HL-60/S4 (cell line): ENCODE results near the gene NRG4.
"Not testable (repeated sequence)": the region's sequence is repeated elsewhere in the genome, so short reads cannot be mapped to it uniquely, and the experiment has no call there.

Experiments used
- in situ Hi-C: fragments of 300-500 bp; cut with MboI; formaldehyde crosslinking; loops from 2 replicates; pipeline ENCODE4 v1.14.3; 2022; ENCODE audit warnings: low sequenced_read_pairs

The NRG4 gene

GRCh38 chr15:75995611-75996010 lies 16.6 kb downstream of the NRG4 start:
- in situ Hi-C loops: no loop called here

GRCh38 chr15:75994220-75994619 lies 18.0 kb downstream of the NRG4 start:
- in situ Hi-C loops: no loop called here

GRCh38 chr15:75992897-75993296 lies 19.3 kb downstream of the NRG4 start:
- in situ Hi-C loops: no loop called here

GRCh38 chr15:75989875-75990274 lies 22.3 kb downstream of the NRG4 start:
- in situ Hi-C loops: no loop called here

- in situ Hi-C loops: no loop called here
These were observed 23.2 kb downstream of the NRG4 start for GRCh38 chr15:75989045-75989444.

GRCh38 chr15:75985971-75986370 lies 26.3 kb downstream of the NRG4 start:
- in situ Hi-C loops: no loop called here

- in situ Hi-C loops: not testable (repeated sequence)
These were observed 27.5 kb downstream of the NRG4 start for GRCh38 chr15:75984706-75985105.

- in situ Hi-C loops: no loop called here
These were observed 29.8 kb downstream of the NRG4 start for GRCh38 chr15:75982468-75982867.

GRCh38 chr15:75981149-75981815 lies 30.9 kb downstream of the NRG4 start:
- in situ Hi-C loops: no loop called here

- in situ Hi-C loops: not testable (repeated sequence)
These were observed 35.5 kb downstream of the NRG4 start for GRCh38 chr15:75976766-75977165.

GRCh38 chr15:75966073-75966472 lies 46.2 kb downstream of the NRG4 start:
- in situ Hi-C loops: no loop called here

- in situ Hi-C loops: no loop called here
These were observed 50.9 kb downstream of the NRG4 start for GRCh38 chr15:75961331-75961730.

GRCh38 chr15:75955720-75956119 lies 56.5 kb downstream of the NRG4 start:
- in situ Hi-C loops: no loop called here

- in situ Hi-C loops: no loop called here
These were observed 59.7 kb downstream of the NRG4 start for GRCh38 chr15:75952525-75952924.

GRCh38 chr15:75948761-75949296 lies 63.4 kb downstream of the NRG4 start:
- in situ Hi-C loops: no loop called here

- in situ Hi-C loops: no loop called here
These were observed 65.1 kb downstream of the NRG4 start for GRCh38 chr15:75947092-75947491.

GRCh38 chr15:75945953-75946352 lies 66.3 kb downstream of the NRG4 start:
- in situ Hi-C loops: no loop called here

GRCh38 chr15:75943713-75944215 lies 68.5 kb downstream of the NRG4 start:
- in situ Hi-C loops: no loop called here

GRCh38 chr15:75943246-75943645 lies 69.0 kb downstream of the NRG4 start:
- in situ Hi-C loops: no loop called here

- in situ Hi-C loops: no loop called here
These were observed 69.8 kb downstream of the NRG4 start for GRCh38 chr15:75942464-75942863.

GRCh38 chr15:75930866-75931265 lies 81.4 kb downstream of the NRG4 start:
- in situ Hi-C loops: no loop called here

GRCh38 chr15:75929799-75930565 lies 82.2 kb downstream of the NRG4 start:
- in situ Hi-C loops: no loop called here
